ENCODE measurements around the gene AK5. TPM values are rescaled to one million over a fixed set of nuclear protein-coding genes. Genes with fewer than 3 reads are reported as not detected.

AK5 gene
- total and polyA plus RNA-seq, 2 of the 13 experiments (the other 11 are each of a cell fraction or from before 2014, with no cell fraction given), result not detected

DNA sequence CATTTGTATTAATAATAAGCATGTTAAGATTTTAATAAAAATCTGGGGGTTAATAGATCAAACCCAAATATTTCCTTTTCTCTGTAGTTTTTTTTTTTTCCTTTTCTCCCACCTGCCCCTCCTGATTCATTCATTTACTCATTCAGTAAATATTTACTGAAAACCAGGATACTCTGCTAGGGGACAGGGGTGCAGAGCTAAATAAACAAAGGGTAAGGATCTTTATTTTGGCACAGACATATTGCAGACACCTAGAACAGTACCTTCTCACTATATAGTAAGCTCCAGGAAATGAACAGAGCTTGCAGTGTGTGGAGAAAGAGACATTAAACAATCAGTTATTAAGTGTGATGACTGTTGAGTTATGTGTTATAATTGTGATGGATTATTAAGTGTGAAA is 60.9 kb downstream of the AK5 start:
- Histone ChIP-seq H3K79me2 (ENCODE audit: insufficient read depth, low read length) (no peaks in the 10 kb centered on the region), H4K20me1 (ENCODE audit: insufficient read depth, low read length) (no peaks in the 10 kb centered on the region), H3K4me1 (ENCODE audit: insufficient read depth, low read length) (no peaks in the 10 kb centered on the region), H3K4me2 (ENCODE audit: low read depth, low read length) (no peak overlapping the region), H3K9me3 (ENCODE audit: low read length) (no peaks in the 10 kb centered on the region), H3K27ac (ENCODE audit: extremely low read length, insufficient read depth, low read length) (no peak overlapping the region), H2AFZ (ENCODE audit: low read length) (no peak overlapping the region), H3K27me3 (ENCODE audit: control insufficient read depth in 1 of 2, insufficient read depth in 2 of 2, low read length in 2 of 2) (no peaks in the 10 kb centered on the region; a peak in 1 of 5 replicates), H3K4me3 (replicated peaks in 1 of 3; ENCODE audit: insufficient read depth in 1 of 3, low read depth in 2 of 3, low read length in 3 of 3) (no peak overlapping the region), H3K36me3 (replicated peaks in 1 of 2; ENCODE audit: control insufficient read depth in 1 of 2, insufficient read depth in 2 of 2, low read length in 2 of 2) (no peaks in the 10 kb centered on the region), H3K9ac (ENCODE audit: insufficient read depth, low read depth, low read length) (no peak overlapping the region)
- ChIA-PET CTCF (ENCODE audit: low intra/inter-chr PET ratio, low total read pairs) (no interaction called here), POLR2A (no interaction called here)
- DNase-seq (ENCODE audit: low spot score), result no peak
- BruUV-seq (replicated peaks), result no TSS peak
- in situ Hi-C loops (cut with HindIII; ENCODE audit: extremely low pct_ligation_motif_present, low pct_unique_long_range_greater_than_20kb), result no loop called here
- TF ChIP-seq GATAD1 (CRISPR knock-in tag; IDR thresholded peaks at IDR 0.05) (no peak), XBP1 (CRISPR knock-in tag; IDR thresholded peaks at IDR 0.05) (no peak), CCDC6 (CRISPR knock-in tag; IDR thresholded peaks at IDR 0.05) (no peak), RORA (CRISPR knock-in tag; IDR thresholded peaks at IDR 0.05) (no peak), EP300 (IDR thresholded peaks at IDR 0.05; ENCODE audit: low read depth in 2 of 2, low read length in 2 of 2) (no peak), EP300 (CRISPR knock-in tag; IDR thresholded peaks at IDR 0.05; ENCODE audit: borderline replicate concordance) (no peak), ELF1 (CRISPR knock-in tag; IDR thresholded peaks at IDR 0.05) (no peak), ZNF138 (CRISPR knock-in tag; IDR thresholded peaks at IDR 0.05; ENCODE audit: low read depth) (no peak)
- intact Hi-C loops (cut with micrococcal nuclease; ENCODE audit: unreplicated experiment), result no loop called here
- no peak for ATAC-seq
- FAIRE-seq, result no peak

GRCh38 chr1:77347646-77348045 is 65.8 kb downstream of the AK5 start:
- 9% methylated on average over 6 of the region's 6 CpGs for WGBS (ENCODE audit: low lambda C conversion rate)
- in situ Hi-C loops (cut with HindIII; ENCODE audit: extremely low pct_ligation_motif_present, low pct_unique_long_range_greater_than_20kb), result no loop called here
- Histone ChIP-seq H3K4me1 (ENCODE audit: insufficient read depth, low read length) (no peaks in the 10 kb centered on the region), H3K79me2 (ENCODE audit: insufficient read depth, low read length) (no peaks in the 10 kb centered on the region), H3K27ac (ENCODE audit: extremely low read length, insufficient read depth, low read length) (no peak overlapping the region), H3K4me2 (ENCODE audit: low read depth, low read length) (no peak overlapping the region), H3K4me3 (replicated peaks in 1 of 3; ENCODE audit: insufficient read depth in 1 of 3, low read depth in 2 of 3, low read length in 3 of 3) (no peak overlapping the region), H4K20me1 (ENCODE audit: insufficient read depth, low read length) (no peaks in the 10 kb centered on the region), H2AFZ (ENCODE audit: low read length) (no peak overlapping the region), H3K36me3 (replicated peaks in 1 of 2; ENCODE audit: control insufficient read depth in 1 of 2, insufficient read depth in 2 of 2, low read length in 2 of 2) (no peaks in the 10 kb centered on the region), H3K9ac (ENCODE audit: insufficient read depth, low read depth, low read length) (no peak overlapping the region), H3K27me3 (ENCODE audit: control insufficient read depth in 1 of 2, insufficient read depth in 2 of 2, low read length in 2 of 2) (peaks cover 0 to 2% of the 10 kb centered on the region in 2 experiments; a peak in 3 of 5 replicates), H3K9me3 (ENCODE audit: low read length) (no peaks in the 10 kb centered on the region)
- BruUV-seq (replicated peaks), result no TSS peak
- intact Hi-C loops (cut with micrococcal nuclease; ENCODE audit: unreplicated experiment), result no loop called here
- POLR2A ChIA-PET, result no interaction called here
- DNase-seq (ENCODE audit: low spot score) (peak; percentile 6), ATAC-seq (no peak), FAIRE-seq (no peak)
- TF ChIP-seq FOSL2 (CRISPR knock-in tag; IDR thresholded peaks at IDR 0.05) (0 out of 2 replicates have a peak, but pooled peaks have one; percentile 12), NFE2L2 (IDR thresholded peaks at IDR 0.05; ENCODE audit: low read length) (peak; percentile 64; the same call in 1 of the 2 replicates), MAFF (IDR thresholded peaks at IDR 0.05; ENCODE audit: low read depth, low read length) (0 out of 2 replicates have a peak, but pooled peaks have one; percentile 31), MAFK (conservative IDR thresholded peaks at IDR 0.05 in 1 of 2, IDR thresholded peaks at IDR 0.05 in 1 of 2; ENCODE audit: low read length in 2 of 2) (peak; percentile 16 to 33; a peak in 2 of 4 replicates)
- TF ChIP-seq, protein P1, sequence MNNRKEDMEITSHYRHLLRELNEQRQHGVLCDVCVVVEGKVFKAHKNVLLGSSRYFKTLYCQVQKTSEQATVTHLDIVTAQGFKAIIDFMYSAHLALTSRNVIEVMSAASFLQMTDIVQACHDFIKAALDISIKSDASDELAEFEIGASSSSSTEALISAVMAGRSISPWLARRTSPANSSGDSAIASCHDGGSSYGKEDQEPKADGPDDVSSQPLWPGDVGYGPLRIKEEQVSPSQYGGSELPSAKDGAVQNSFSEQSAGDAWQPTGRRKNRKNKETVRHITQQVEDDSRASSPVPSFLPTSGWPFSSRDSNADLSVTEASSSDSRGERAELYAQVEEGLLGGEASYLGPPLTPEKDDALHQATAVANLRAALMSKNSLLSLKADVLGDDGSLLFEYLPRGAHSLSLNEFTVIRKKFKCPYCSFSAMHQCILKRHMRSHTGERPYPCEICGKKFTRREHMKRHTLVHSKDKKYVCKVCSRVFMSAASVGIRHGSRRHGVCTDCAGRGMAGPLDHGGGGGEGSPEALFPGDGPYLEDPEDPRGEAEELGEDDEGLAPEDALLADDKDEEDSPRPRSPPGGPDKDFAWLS (CRISPR knock-in tag; IDR thresholded peaks at IDR 0.05; ENCODE audit: borderline replicate concordance), result no peak
- CTCF ChIA-PET (ENCODE audit: low intra/inter-chr PET ratio, low total read pairs), result no interaction called here
